ENCODE measurements around the gene WEE1.

GRCh38 chr11:9604134-9604533, 30.7 kb downstream of the WEE1 start:
- TF ChIP-seq, protein P1, sequence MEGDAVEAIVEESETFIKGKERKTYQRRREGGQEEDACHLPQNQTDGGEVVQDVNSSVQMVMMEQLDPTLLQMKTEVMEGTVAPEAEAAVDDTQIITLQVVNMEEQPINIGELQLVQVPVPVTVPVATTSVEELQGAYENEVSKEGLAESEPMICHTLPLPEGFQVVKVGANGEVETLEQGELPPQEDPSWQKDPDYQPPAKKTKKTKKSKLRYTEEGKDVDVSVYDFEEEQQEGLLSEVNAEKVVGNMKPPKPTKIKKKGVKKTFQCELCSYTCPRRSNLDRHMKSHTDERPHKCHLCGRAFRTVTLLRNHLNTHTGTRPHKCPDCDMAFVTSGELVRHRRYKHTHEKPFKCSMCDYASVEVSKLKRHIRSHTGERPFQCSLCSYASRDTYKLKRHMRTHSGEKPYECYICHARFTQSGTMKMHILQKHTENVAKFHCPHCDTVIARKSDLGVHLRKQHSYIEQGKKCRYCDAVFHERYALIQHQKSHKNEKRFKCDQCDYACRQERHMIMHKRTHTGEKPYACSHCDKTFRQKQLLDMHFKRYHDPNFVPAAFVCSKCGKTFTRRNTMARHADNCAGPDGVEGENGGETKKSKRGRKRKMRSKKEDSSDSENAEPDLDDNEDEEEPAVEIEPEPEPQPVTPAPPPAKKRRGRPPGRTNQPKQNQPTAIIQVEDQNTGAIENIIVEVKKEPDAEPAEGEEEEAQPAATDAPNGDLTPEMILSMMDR (conservative IDR thresholded peaks at IDR 0.05; ENCODE audit: low read depth in 2 of 2), result no peak
- TF ChIP-seq EZH2 (IDR thresholded peaks at IDR 0.05; ENCODE audit: low read depth, unreplicated experiment) (no peak), POLR2AphosphoS5 (IDR thresholded peaks at IDR 0.05; ENCODE audit: low read depth) (no peak), CREB1 (CRISPR knock-in tag; IDR thresholded peaks at IDR 0.05; ENCODE audit: low read depth) (no peak), EZH2phosphoT487 (IDR thresholded peaks at IDR 0.05; ENCODE audit: unreplicated experiment) (no peak), ZNF331 (CRISPR knock-in tag; IDR thresholded peaks at IDR 0.05; ENCODE audit: low read depth) (no peak), ZNF114 (CRISPR knock-in tag; IDR thresholded peaks at IDR 0.05) (no peak), JUNB (IDR thresholded peaks at IDR 0.05; ENCODE audit: unreplicated experiment) (no peak), STAT1 (IDR thresholded peaks at IDR 0.05; ENCODE audit: unreplicated experiment) (no peak)
- TF ChIP-seq, protein P2, sequence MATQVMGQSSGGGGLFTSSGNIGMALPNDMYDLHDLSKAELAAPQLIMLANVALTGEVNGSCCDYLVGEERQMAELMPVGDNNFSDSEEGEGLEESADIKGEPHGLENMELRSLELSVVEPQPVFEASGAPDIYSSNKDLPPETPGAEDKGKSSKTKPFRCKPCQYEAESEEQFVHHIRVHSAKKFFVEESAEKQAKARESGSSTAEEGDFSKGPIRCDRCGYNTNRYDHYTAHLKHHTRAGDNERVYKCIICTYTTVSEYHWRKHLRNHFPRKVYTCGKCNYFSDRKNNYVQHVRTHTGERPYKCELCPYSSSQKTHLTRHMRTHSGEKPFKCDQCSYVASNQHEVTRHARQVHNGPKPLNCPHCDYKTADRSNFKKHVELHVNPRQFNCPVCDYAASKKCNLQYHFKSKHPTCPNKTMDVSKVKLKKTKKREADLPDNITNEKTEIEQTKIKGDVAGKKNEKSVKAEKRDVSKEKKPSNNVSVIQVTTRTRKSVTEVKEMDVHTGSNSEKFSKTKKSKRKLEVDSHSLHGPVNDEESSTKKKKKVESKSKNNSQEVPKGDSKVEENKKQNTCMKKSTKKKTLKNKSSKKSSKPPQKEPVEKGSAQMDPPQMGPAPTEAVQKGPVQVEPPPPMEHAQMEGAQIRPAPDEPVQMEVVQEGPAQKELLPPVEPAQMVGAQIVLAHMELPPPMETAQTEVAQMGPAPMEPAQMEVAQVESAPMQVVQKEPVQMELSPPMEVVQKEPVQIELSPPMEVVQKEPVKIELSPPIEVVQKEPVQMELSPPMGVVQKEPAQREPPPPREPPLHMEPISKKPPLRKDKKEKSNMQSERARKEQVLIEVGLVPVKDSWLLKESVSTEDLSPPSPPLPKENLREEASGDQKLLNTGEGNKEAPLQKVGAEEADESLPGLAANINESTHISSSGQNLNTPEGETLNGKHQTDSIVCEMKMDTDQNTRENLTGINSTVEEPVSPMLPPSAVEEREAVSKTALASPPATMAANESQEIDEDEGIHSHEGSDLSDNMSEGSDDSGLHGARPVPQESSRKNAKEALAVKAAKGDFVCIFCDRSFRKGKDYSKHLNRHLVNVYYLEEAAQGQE (IDR thresholded peaks at IDR 0.05; ENCODE audit: unreplicated experiment), result no peak
